Keratinocyte (primary cell): ENCODE measurements around the gene PCDHGB6. TPM values are rescaled to one million over a fixed set of nuclear protein-coding genes. Genes with fewer than 3 reads are reported as not detected.

Experiments used
- DNase-seq: peaks from one replicate; pipeline ENCODE4 v3.0.0-alpha.2; 2011; ENCODE audit warnings: low read depth, missing footprints, low spot score
- FAIRE-seq: peaks from 2 replicates; lab custom pipeline; 2011; peaks lifted over from hg19 to GRCh38; lab: Jason Lieb, UNC
- H2AFZ ChIP-seq: 2 replicates; pipeline ENCODE4 v1.6.0; 2012; ENCODE audit warnings: low read length, control low read depth, inconsistent platforms; ENCODE audit not compliant: control insufficient read depth
- H3K27ac ChIP-seq: 2 replicates; pipeline ENCODE4 v1.5.1; 2011; ENCODE audit warnings: low read length; ENCODE audit not compliant: control insufficient read depth, insufficient read depth
- H3K27me3 ChIP-seq: 3 replicates; pipeline ENCODE4 v1.6.0; 2011; ENCODE audit warnings: low read length; ENCODE audit not compliant: control insufficient read depth, insufficient read depth; ENCODE audit errors: extremely low read depth
- H3K36me3 ChIP-seq, 2 experiments: 2 replicates in 1 of 2; 3 replicates in 1 of 2; pipeline ENCODE4 v1.5.1; 2011; ENCODE audit warnings: low read length in 2 of 2, mild to moderate bottlenecking in 1 of 2; ENCODE audit not compliant: control insufficient read depth in 2 of 2, insufficient read depth in 2 of 2; ENCODE audit errors: extremely low read depth in 1 of 2
- H3K4me1 ChIP-seq: 3 replicates; pipeline ENCODE4 v1.5.1; 2011; ENCODE audit warnings: low read length; ENCODE audit not compliant: control insufficient read depth, insufficient read depth; ENCODE audit errors: extremely low read depth
- H3K4me2 ChIP-seq: 3 replicates; pipeline ENCODE4 v1.6.0; 2011; ENCODE audit warnings: low read depth, low read length; ENCODE audit not compliant: control insufficient read depth, insufficient read depth; ENCODE audit errors: extremely low read depth
- H3K4me3 ChIP-seq, 3 experiments: fragments of 200-600 bp in 1 of 3; sonication (generic) in 1 of 3; 2 replicates in 2 of 3; 3 replicates in 1 of 3; pipeline ENCODE4 v1.5.1; 2011 to 2016; ENCODE audit warnings: low read length in 3 of 3, mild to moderate bottlenecking in 3 of 3, control low read depth in 2 of 3, inconsistent platforms in 1 of 3, low read depth in 1 of 3, mixed read lengths in 1 of 3, mixed run types in 1 of 3, moderate library complexity in 1 of 3; ENCODE audit not compliant: control insufficient read depth in 2 of 3, insufficient read depth in 2 of 3; ENCODE audit errors: extremely low read depth in 1 of 3
- H3K79me2 ChIP-seq: 2 replicates; pipeline ENCODE4 v1.6.0; 2012; ENCODE audit warnings: low read length; ENCODE audit not compliant: control insufficient read depth, insufficient read depth
- H3K9ac ChIP-seq: 3 replicates; pipeline ENCODE4 v1.6.0; 2011; ENCODE audit warnings: low read length; ENCODE audit not compliant: control insufficient read depth, insufficient read depth; ENCODE audit errors: extremely low read depth
- H3K9me1 ChIP-seq: 3 replicates; pipeline ENCODE4 v1.6.0; 2011; ENCODE audit warnings: low read length; ENCODE audit not compliant: control insufficient read depth, insufficient read depth; ENCODE audit errors: extremely low read depth
- H3K9me3 ChIP-seq: 2 replicates; pipeline ENCODE4 v1.5.1; 2012; ENCODE audit warnings: low read depth, low read length; ENCODE audit not compliant: control insufficient read depth
- H4K20me1 ChIP-seq: 3 replicates; pipeline ENCODE4 v1.6.0; 2011; ENCODE audit warnings: low read length; ENCODE audit not compliant: control insufficient read depth, insufficient read depth; ENCODE audit errors: extremely low read depth
- EZH2 ChIP-seq: IDR thresholded peaks from one replicate; pipeline ENCODE4 v1.6.1; 2012; ENCODE audit warnings: inconsistent platforms, mild to moderate bottlenecking, low read length, moderate library complexity
- dilution Hi-C: fragments of 300-500 bp; cut with MboI; formaldehyde crosslinking; loops from one replicate; pipeline ENCODE4 v1.7.0; 2020; ENCODE audit warnings: low sequenced_read_pairs; ENCODE audit not compliant: extremely low pct_ligation_motif_present
- polyA plus RNA-seq, 5 experiments: library from polyadenylated mRNA; depleted of rRNA in 3 of 5; stranded (reverse) in 3 of 5; stranded (forward) in 1 of 5; unstranded in 1 of 5; fragments of >200 nt; gene quantifications; 1 replicate in 1 of 5; 2 replicates in 3 of 5; 3 replicates in 1 of 5; pipeline versions ENCODE4 v1.2.1 to v1.2.3, GENCODE V29; 2011 to 2012; ENCODE audit warnings: missing spikeins in 2 of 5, low read depth in 1 of 5, low replicate concordance in 1 of 5
- TF ChIP-seq, protein P1 (sequence below), 3 experiments: IDR thresholded peaks in 1 of 3; conservative IDR thresholded peaks in 1 of 3; optimal IDR thresholded peaks in 1 of 3; 2 replicates in 2 of 3; 3 replicates in 1 of 3; pipeline versions ENCODE3 to v1.5.1; 2011; ENCODE audit warnings: low read length in 3 of 3, mild to moderate bottlenecking in 3 of 3, moderate library complexity in 2 of 3, control low read depth in 1 of 3, inconsistent platforms in 1 of 3; ENCODE audit not compliant: insufficient read depth in 2 of 3; ENCODE audit errors: extremely low read depth in 1 of 3

The PCDHGB6 gene
- polyA plus RNA-seq, 1 donor (not counting 4 experiments of a cell fraction or from before 2014, with no cell fraction given): 0.30 TPM

DNA sequence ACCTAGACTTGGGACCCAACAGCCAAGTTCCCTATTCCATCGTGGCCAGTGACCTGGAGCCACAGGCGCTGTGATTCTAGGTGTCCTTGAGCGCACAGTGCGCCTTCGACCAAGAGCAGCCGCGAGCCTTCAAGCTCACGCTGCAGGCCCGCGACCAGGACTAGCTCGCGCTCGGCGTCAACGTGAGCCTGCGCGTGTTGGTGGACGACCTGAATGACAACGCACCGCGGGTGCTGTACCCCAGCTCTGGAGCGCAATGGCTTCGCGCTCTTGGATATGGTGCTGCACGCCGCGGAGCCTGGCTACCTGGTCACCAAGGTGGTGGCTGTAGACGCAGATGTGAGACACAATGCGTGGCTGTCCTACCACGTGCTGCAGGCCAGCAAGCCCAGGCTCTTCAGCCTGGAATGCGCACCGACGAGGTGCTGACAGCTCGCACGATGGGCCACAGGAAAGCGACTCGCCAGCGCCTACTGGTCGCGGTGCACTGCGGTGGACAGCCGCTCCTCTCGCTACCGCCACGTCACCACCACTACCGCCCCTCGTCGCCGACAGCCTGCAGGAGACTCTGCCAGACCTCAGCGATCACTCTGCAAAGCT is 33.9 kb downstream of the PCDHGB6 start:
- DNase-seq (no peak), FAIRE-seq (no peak)
- H2AFZ ChIP-seq: no peak overlapping the region
- H3K79me2 ChIP-seq: no peaks in the 10 kb centered on the region
- H3K36me3 ChIP-seq: no peaks in the 10 kb centered on the region
- no peaks in the 10 kb centered on the region for H3K4me1 ChIP-seq
- dilution Hi-C loops: no loop called here
- H3K9ac ChIP-seq: no peak overlapping the region
- H3K27me3 ChIP-seq: no peaks in the 10 kb centered on the region
- no peak overlapping the region for H3K4me3 ChIP-seq
- H3K4me2 ChIP-seq: no peak overlapping the region
- peaks cover 7% of the 10 kb centered on the region for H3K9me3 ChIP-seq
- no peak overlapping the region for H3K27ac ChIP-seq
- TF ChIP-seq EZH2: no peak
- TF ChIP-seq, protein P1, sequence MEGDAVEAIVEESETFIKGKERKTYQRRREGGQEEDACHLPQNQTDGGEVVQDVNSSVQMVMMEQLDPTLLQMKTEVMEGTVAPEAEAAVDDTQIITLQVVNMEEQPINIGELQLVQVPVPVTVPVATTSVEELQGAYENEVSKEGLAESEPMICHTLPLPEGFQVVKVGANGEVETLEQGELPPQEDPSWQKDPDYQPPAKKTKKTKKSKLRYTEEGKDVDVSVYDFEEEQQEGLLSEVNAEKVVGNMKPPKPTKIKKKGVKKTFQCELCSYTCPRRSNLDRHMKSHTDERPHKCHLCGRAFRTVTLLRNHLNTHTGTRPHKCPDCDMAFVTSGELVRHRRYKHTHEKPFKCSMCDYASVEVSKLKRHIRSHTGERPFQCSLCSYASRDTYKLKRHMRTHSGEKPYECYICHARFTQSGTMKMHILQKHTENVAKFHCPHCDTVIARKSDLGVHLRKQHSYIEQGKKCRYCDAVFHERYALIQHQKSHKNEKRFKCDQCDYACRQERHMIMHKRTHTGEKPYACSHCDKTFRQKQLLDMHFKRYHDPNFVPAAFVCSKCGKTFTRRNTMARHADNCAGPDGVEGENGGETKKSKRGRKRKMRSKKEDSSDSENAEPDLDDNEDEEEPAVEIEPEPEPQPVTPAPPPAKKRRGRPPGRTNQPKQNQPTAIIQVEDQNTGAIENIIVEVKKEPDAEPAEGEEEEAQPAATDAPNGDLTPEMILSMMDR (optimal IDR thresholded peaks at IDR 0.05 in 1 of 3, IDR thresholded peaks at IDR 0.05 in 1 of 3, conservative IDR thresholded peaks at IDR 0.05 in 1 of 3; ENCODE audit: extremely low read depth in 1 of 3, insufficient read depth in 2 of 3, low read length in 3 of 3): no peak
- H3K9me1 ChIP-seq: no peaks in the 10 kb centered on the region
- H4K20me1 ChIP-seq: no peaks in the 10 kb centered on the region

Other genes starting within 250 kb of the PCDHGB6 start
- gene PCDHB7, start 235.4 kb upstream of the PCDHGB6 start, polyA plus RNA-seq: not detected in 3 replicates
- not detected in 3 replicates for gene PCDHB8, start 230.2 kb upstream of the PCDHGB6 start, polyA plus RNA-seq
- 0.02 to 0.09 TPM (median 0.07 TPM) in 3 replicates for gene PCDHB16, start 225.6 kb upstream of the PCDHGB6 start, polyA plus RNA-seq
- gene PCDHB9, start 220.9 kb upstream of the PCDHGB6 start, polyA plus RNA-seq: 0.01 TPM in 1 of 3 replicates, not detected in the others
- gene PCDHB10, start 215.7 kb upstream of the PCDHGB6 start, polyA plus RNA-seq: 0.04 to 0.07 TPM (median 0.05 TPM) in 3 replicates
- gene PCDHB11, start 208.4 kb upstream of the PCDHGB6 start, polyA plus RNA-seq: not detected in 3 replicates
- 0.03 TPM in 1 of 3 replicates, not detected in the others for gene PCDHB12, start 199.3 kb upstream of the PCDHGB6 start, polyA plus RNA-seq
- gene PCDHB13, start 194.1 kb upstream of the PCDHGB6 start, polyA plus RNA-seq: 0.07 to 0.13 TPM (median 0.09 TPM) in 3 replicates
- 0.13 to 0.41 TPM (median 0.20 TPM) in 3 replicates for gene PCDHB14, start 184.7 kb upstream of the PCDHGB6 start, polyA plus RNA-seq
- gene PCDHB15, start 162.6 kb upstream of the PCDHGB6 start, polyA plus RNA-seq: 0.03 to 0.31 TPM (median 0.09 TPM) in 3 replicates
- gene SLC25A2, start 104.0 kb upstream of the PCDHGB6 start, polyA plus RNA-seq: not detected in 3 replicates
- gene TAF7, start 87.2 kb upstream of the PCDHGB6 start, polyA plus RNA-seq: 37.5 to 58.9 TPM (median 47.5 TPM) in 3 replicates
- 0.08 to 0.17 TPM (median 0.09 TPM) in 3 replicates for gene PCDHGA1, start 77.5 kb upstream of the PCDHGB6 start, polyA plus RNA-seq
- 0.14 to 0.37 TPM (median 0.35 TPM) in 3 replicates for gene PCDHGA2, start 69.3 kb upstream of the PCDHGB6 start, polyA plus RNA-seq
- gene PCDHGA3, start 64.2 kb upstream of the PCDHGB6 start, polyA plus RNA-seq: 0.03 to 0.05 TPM in 2 of 3 replicates, not detected in the other
- 0.08 to 0.15 TPM (median 0.09 TPM) in 3 replicates for gene PCDHGB1, start 57.9 kb upstream of the PCDHGB6 start, polyA plus RNA-seq
- 0.05 to 0.15 TPM (median 0.14 TPM) in 3 replicates for gene PCDHGA4, start 53.0 kb upstream of the PCDHGB6 start, polyA plus RNA-seq
- gene PCDHGB2, start 48.0 kb upstream of the PCDHGB6 start, polyA plus RNA-seq: 0.12 to 0.15 TPM (median 0.12 TPM) in 3 replicates
- gene PCDHGA5, start 43.9 kb upstream of the PCDHGB6 start, polyA plus RNA-seq: 0.01 to 0.07 TPM (median 0.06 TPM) in 3 replicates
- gene PCDHGB3, start 37.8 kb upstream of the PCDHGB6 start, polyA plus RNA-seq: 0.17 to 0.28 TPM (median 0.18 TPM) in 3 replicates
- gene PCDHGA6, start 34.1 kb upstream of the PCDHGB6 start, polyA plus RNA-seq: 0.16 to 0.36 TPM (median 0.28 TPM) in 3 replicates
- gene PCDHGA7, start 25.3 kb upstream of the PCDHGB6 start, polyA plus RNA-seq: 0.13 to 0.24 TPM (median 0.14 TPM) in 3 replicates
- 1.6 to 2.7 TPM (median 2.4 TPM) in 3 replicates for gene PCDHGB4, start 20.3 kb upstream of the PCDHGB6 start, polyA plus RNA-seq
- gene PCDHGA8, start 15.4 kb upstream of the PCDHGB6 start, polyA plus RNA-seq: 0.08 to 0.09 TPM (median 0.09 TPM) in 3 replicates
- 1.8 to 4.3 TPM (median 1.9 TPM) in 3 replicates for gene PCDHGB5, start 10.1 kb upstream of the PCDHGB6 start, polyA plus RNA-seq
- 0.24 to 0.35 TPM (median 0.28 TPM) in 3 replicates for gene PCDHGA9, start 5.2 kb upstream of the PCDHGB6 start, polyA plus RNA-seq
- 1.3 to 1.8 TPM (median 1.6 TPM) in 3 replicates for gene PCDHGA10, start 5.0 kb downstream of the PCDHGB6 start, polyA plus RNA-seq
- 0.66 to 1.1 TPM (median 0.69 TPM) in 3 replicates for gene PCDHGB7, start 9.7 kb downstream of the PCDHGB6 start, polyA plus RNA-seq
- gene PCDHGA11, start 13.0 kb downstream of the PCDHGB6 start, polyA plus RNA-seq: 1.4 to 2.5 TPM (median 1.4 TPM) in 3 replicates
- 0.69 to 1.9 TPM (median 1.0 TPM) in 3 replicates for gene PCDHGA12, start 22.5 kb downstream of the PCDHGB6 start, polyA plus RNA-seq
- 9.8 to 45.1 TPM (median 15.2 TPM) in 3 replicates for gene PCDHGC3, start 67.9 kb downstream of the PCDHGB6 start, polyA plus RNA-seq
- gene PCDHGC4, start 77.0 kb downstream of the PCDHGB6 start, polyA plus RNA-seq: 0.12 to 0.15 TPM (median 0.13 TPM) in 3 replicates
- 0.77 to 1.6 TPM (median 1.5 TPM) in 3 replicates for gene PCDHGC5, start 81.1 kb downstream of the PCDHGB6 start, polyA plus RNA-seq
- gene DIAPH1, start 211.0 kb downstream of the PCDHGB6 start, polyA plus RNA-seq: 64.7 to 130 TPM (median 72.0 TPM) in 3 replicates
- 93.6 to 97.4 TPM (median 96.0 TPM) in 3 replicates for gene HDAC3, start 228.8 kb downstream of the PCDHGB6 start, polyA plus RNA-seq
- gene RELL2, start 229.0 kb downstream of the PCDHGB6 start, polyA plus RNA-seq: 8.9 to 11.1 TPM (median 10.2 TPM) in 3 replicates
- gene FCHSD1, start 243.4 kb downstream of the PCDHGB6 start, polyA plus RNA-seq: 9.7 to 17.1 TPM (median 13.5 TPM) in 3 replicates